Psoas muscle (tissue), 8 donors: ENCODE measurements around the gene DYNC1LI1. TPM values are rescaled to one million over a fixed set of nuclear protein-coding genes. Genes with fewer than 3 reads are reported as not detected.

Experiments
- ATAC-seq, 4 donors: fragments of 200-7000 bp; cut with Tn5 transposase; one replicate each; pipeline ENCODE4 v1.9.1; 2020; ENCODE audit warnings: moderate library complexity in 3 of 4, mild to moderate bottlenecking in 2 of 4
- DNase-seq, 2 donors: peaks; one replicate each; pipeline ENCODE4 v3.0.0-alpha.2; 2020
- H3K27ac ChIP-seq: fragments of 200-600 bp; one replicate; pipeline ENCODE4 v1.8.0; 2022
- H3K27me3 ChIP-seq, 3 donors: fragments of 200-600 bp in 1 of 3; one replicate each; pipeline versions ENCODE4 v1.6.1 to v1.8.0; 2013 to 2022; ENCODE audit warnings: low read length in 2 of 3, mild to moderate bottlenecking in 2 of 3, moderate library complexity in 1 of 3; ENCODE audit not compliant: insufficient read depth in 3 of 3
- H3K36me3 ChIP-seq, 2 donors: fragments of 200-600 bp in 1 of 2; one replicate each; pipeline versions ENCODE4 v1.6.1 to v1.8.0; 2013 to 2022; ENCODE audit warnings: low read depth in 1 of 2, mild to moderate bottlenecking in 1 of 2, moderate library complexity in 1 of 2; ENCODE audit not compliant: insufficient read depth in 1 of 2
- H3K4me1 ChIP-seq: fragments of 200-600 bp; one replicate; pipeline ENCODE4 v1.8.0; 2022
- H3K4me3 ChIP-seq: fragments of 200-600 bp; one replicate; pipeline ENCODE4 v1.8.0; 2022; ENCODE audit warnings: mild to moderate bottlenecking
- H3K9me3 ChIP-seq: fragments of 200-600 bp; one replicate; pipeline ENCODE4 v1.8.0; 2022
- CTCF ChIP-seq: fragments of 200-600 bp; IDR thresholded peaks from one replicate; pipeline ENCODE4 v1.8.0; 2022; ENCODE audit warnings: antibody characterized with exemption
- WGBS, 3 donors: extraction: QIAGEN DNeasy Blood & Tissue Kit; methylation state at CpG; one replicate each; pipeline versions ENCODE4 v1.1.6 to v1.1.7; 2013; 5-methylcytosine and 5-hydroxymethylcytosine counted together
- intact Hi-C, 2 donors: fragments of 100-400 bp; cut with DNase I; formaldehyde crosslinking; loops; one replicate each; pipeline versions ENCODE4 v1.11.0 to v1.14.2; 2022
- polyA plus RNA-seq, 3 donors: library from polyadenylated mRNA; stranded (reverse); fragments of 200-250 nt; gene quantifications; one replicate each; pipeline ENCODE4 v1.2.3, GENCODE V29; 2013
- total RNA-seq, 4 donors: library from RNA; stranded (reverse); fragmentation: NEBNext Ultra II Directional in 2 of 4; extraction: Animal tissue kit (Norgen Biotek cat#: 25700) in 2 of 4; gene quantifications; one replicate each; pipeline versions ENCODE4 v1.2.1 to v1.2.4, GENCODE V29; 2021 to 2023
- donor health status: healthy with polysubstance abuse.
- donor health status: DM: no; HTN: no; CAD: no; lungs with moderate emphysema.
- donor health status: Bipolar disorder and iron deficiency.
- donor health status: healthy.
- donor health status: DM: yes; HTN: yes; CAD: no.
- donor health status: DM: no; HTN: no; CAD: no.
- donor health status: DM: no; HTN: no; CAD: no.
- donor health status: DM: yes; HTN: yes; CAD: no.

DYNC1LI1 gene
- total and polyA plus RNA-seq, 7 donors = 37.4 to 56.8 (median 47.3) TPM

GRCh38 chr3:32540899-32541298 is 29.8 kb downstream of the DYNC1LI1 start:
- H3K27ac ChIP-seq = no peak overlapping the region
- no peak overlapping the region for H3K4me3 ChIP-seq
- TF ChIP-seq CTCF = no peak
- no peaks in the 10 kb centered on the region for H3K9me3 ChIP-seq
- no peak for ATAC-seq
- WGBS, 3 donors = 94 to 95% (median 95%) methylated on average over 4 of the region's 4 CpGs
- H3K4me1 ChIP-seq = no peaks in the 10 kb centered on the region
- H3K36me3 ChIP-seq = peaks cover 0 to 52% of the 10 kb centered on the region in 2 donors
- no peak for DNase-seq
- H3K27me3 ChIP-seq = no peaks in the 10 kb centered on the region
- intact Hi-C loops = no loop called here

- TF ChIP-seq CTCF = no peak
These were observed 38.2 kb downstream of the DYNC1LI1 start for GRCh38 chr3:32532434-32532833.

GRCh38 chr3:32531010-32531647 is 39.5 kb downstream of the DYNC1LI1 start:
- H3K4me1 ChIP-seq = no peaks in the 10 kb centered on the region
- intact Hi-C loops = no loop called here

More at GRCh38 chr3:32532434-32532833, 38.2 kb downstream of the DYNC1LI1 start:
- no peaks in the 10 kb centered on the region for H3K4me1 ChIP-seq
- intact Hi-C loops = no loop called here
- H3K9me3 ChIP-seq = no peaks in the 10 kb centered on the region
- H3K4me3 ChIP-seq = no peak overlapping the region
- H3K27me3 ChIP-seq = no peaks in the 10 kb centered on the region
- DNase-seq (no peak), ATAC-seq (no peak)
- H3K36me3 ChIP-seq = peaks cover 0 to 95% of the 10 kb centered on the region in 2 donors
- no peak overlapping the region for H3K27ac ChIP-seq
- 95 to 99% (median 97%) methylated on average over 1 of the region's 1 CpG for WGBS, 3 donors

GRCh38 chr3:32525720-32526119 is 44.9 kb downstream of the DYNC1LI1 start:
- no peak for ATAC-seq

More at GRCh38 chr3:32531010-32531647, 39.5 kb downstream of the DYNC1LI1 start:
- no peak for ATAC-seq
- TF ChIP-seq CTCF = no peak
- peaks cover 6 to 96% of the 10 kb centered on the region in 2 donors for H3K36me3 ChIP-seq
- no peaks in the 10 kb centered on the region for H3K9me3 ChIP-seq
- H3K27me3 ChIP-seq = no peaks in the 10 kb centered on the region
- DNase-seq = no peak
- H3K4me3 ChIP-seq = no peak overlapping the region
- no peak overlapping the region for H3K27ac ChIP-seq

More at GRCh38 chr3:32525720-32526119, 44.9 kb downstream of the DYNC1LI1 start:
- Histone ChIP-seq H3K36me3 (peaks cover 6 to 64% of the 10 kb centered on the region in 2 donors), H3K4me3 (no peak overlapping the region), H3K9me3 (no peaks in the 10 kb centered on the region), H3K27me3 (no peaks in the 10 kb centered on the region), H3K27ac (no peak overlapping the region), H3K4me1 (no peaks in the 10 kb centered on the region)
- intact Hi-C loops = no loop called here
- no peak for TF ChIP-seq CTCF
- DNase-seq = no peak
